ENCODE results near the gene PCARE.

Gene PCARE

DNA sequence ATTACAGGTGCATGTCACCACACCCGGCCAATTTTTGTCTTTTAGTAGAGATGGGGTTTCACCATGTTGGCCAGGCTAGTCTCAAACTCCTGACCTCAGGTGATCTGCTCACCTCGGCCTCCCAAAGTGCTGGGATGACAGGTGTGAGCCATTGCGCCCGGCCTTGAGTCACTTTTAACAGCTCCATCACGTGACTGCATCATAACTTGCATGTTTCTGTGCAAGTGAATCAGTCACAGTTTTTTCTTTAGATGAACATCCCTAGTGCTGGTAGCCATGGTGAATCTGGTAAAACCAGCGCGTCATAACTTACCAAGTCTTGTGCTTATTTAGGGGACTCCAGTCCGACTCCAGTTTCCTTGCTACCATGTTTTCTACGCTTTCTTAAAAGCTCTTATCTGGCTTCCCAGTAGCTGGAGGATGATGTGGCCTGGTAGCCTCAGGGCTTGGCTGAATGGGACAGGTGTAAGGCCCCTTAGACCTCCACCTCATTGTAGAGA is 33.1 kb downstream of the PCARE start:
- in situ Hi-C loops (cut with MboI; ENCODE audit: low sequenced_read_pairs) = no loop called here

DNA sequence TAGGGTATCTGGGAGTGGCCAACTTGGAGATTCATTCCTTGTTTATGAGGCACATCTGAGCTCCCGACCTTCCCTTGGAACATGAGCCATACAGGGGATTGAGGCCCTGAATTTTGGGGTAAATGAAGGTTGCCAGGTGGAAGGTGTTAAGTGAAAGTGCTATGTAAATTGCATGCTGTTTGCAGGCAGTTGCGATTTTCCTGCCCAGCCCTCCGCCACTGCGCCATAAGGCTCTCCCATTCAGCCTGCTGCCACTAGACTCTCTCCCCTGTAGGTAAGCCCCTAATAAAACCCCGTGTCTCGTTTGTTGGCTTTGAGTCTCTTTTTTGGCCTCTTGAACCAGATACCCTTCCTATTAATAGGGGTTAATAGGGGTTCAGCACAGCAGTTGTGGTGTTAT is 33.8 kb downstream of the PCARE start:
- in situ Hi-C loops (cut with MboI; ENCODE audit: low sequenced_read_pairs) = no loop called here

DNA sequence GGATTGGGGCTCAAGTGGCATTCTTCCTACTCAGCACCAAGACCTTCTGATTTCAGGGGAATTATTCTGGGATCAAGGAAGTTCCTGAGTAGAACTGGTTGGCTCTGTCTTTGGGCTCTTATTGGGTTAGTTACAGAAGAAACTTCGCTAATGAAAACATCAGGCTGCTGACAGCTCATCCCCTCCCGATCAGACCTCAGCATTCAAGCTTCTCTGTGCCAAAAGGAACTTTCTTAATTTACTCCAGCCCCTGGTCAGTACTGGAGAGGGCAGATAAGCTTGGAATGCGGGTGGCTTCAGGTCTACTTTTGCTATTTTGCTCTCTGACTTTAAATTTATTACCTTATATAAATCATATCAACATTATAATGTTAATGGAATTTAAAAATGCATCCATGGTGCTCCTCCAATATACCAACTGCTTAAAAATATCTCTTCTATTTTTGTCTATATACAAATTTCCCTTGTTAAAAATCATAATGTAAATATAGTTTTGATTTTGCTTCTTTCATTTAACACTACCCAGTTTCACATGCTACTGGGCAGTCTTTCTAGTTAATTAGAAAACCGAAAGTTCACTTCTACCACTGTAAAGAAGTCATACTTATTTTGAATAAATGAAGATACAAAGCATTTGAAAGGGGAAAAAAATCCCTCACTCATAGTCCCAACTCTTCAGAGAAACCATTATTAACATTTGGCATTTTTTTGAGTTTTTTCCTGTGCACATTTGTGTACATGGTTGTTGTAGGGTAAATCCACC is 34.4 kb downstream of the PCARE start:
- in situ Hi-C loops (cut with MboI; ENCODE audit: low sequenced_read_pairs) = no loop called here

DNA sequence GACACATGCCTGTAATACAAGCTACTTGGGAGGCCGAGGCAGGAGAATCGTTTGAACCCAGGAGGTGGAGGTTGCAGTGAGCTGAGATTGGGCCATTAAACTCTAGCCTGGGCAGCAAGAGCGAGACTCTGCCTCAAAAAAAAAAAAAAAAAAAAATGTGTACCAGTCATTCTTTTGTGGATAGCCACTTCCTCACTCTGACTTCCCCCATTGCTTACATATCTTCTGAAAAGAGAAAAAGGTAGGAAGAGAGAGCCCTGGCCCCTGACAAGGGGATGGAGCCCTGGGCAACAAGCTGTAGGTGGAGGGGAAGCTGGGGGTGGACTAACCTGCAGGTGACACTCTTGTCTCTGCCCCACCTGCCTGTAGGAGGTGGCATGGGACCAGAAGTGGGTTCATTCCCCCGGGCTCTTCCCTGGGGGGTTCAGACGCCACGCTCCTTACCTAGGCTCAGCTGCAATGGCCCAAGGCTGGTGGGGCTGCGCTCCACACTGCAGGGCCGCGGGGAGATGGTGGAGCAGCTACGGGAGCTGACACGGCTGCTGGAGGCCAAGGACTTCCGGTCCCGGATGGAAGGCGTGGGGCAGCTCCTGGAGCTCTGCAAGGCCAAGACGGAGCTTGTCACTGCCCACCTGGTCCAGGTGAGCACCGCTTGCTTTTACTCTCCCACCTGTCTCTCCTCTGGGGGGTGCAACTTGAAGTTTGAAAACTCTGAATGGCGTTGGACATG is 39.1 kb downstream of the PCARE start:
- in situ Hi-C loops (cut with MboI; ENCODE audit: low sequenced_read_pairs) = no loop called here

DNA sequence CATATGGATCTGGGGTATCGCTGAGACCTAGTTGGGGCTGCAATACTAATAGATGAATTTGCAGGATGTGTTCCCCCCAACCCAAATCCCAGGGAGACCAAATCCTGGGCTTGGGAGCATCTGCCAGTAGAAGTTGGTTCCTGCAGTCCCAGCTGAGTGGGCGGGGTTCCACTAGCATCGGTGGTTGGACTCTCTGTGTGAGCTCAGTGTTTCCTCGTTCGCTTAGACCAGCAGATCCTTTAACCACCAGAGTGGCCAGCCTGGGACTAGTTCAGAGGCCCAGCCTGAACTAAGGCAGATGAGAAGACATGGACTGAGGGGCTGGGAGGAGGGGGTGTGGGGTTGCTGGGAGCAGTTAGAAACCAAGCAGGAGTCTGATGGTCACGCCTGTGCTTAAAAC is 40.7 kb downstream of the PCARE start:
- in situ Hi-C loops (cut with MboI; ENCODE audit: low sequenced_read_pairs) = no loop called here

DNA sequence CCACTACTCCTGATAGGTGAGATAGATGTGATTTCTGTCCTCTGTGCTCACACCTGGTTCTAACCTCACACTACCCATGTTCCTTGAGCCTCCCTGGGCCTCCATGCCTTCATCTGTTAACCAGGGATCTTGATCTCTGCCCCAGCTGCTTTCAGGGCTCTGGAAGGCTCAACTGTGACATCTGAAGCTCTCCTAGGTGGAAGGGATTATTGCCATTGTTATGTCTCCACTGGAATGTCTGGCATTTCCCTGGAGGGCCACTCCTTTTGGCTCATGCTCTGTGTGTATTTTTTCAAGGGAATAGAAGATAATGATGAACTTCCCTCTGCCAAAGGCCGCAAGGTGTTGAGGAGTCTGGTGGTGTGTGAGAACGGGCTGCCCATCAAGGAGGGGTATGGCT is 41.2 kb downstream of the PCARE start:
- in situ Hi-C loops (cut with MboI; ENCODE audit: low sequenced_read_pairs) = no loop called here

DNA sequence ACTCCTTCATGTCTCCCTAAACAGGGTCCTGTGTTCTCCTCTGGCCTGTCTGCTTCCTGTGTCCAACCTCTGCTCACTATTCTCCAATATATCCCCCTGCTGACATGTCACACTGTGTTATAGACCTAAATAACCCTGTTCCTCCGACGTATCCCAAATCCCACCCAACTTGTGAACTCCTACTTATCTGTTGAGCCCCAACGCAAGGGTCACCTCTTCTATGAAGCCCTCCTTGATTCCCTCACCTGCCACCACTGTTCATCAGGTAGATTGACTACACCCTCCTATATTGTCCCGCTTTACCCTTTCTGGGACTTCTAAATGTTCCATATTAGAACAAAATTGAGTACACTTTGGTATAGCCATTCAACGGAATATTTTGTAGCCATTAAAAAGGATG is 42.1 kb downstream of the PCARE start:
- in situ Hi-C loops (cut with MboI; ENCODE audit: low sequenced_read_pairs) = no loop called here

DNA sequence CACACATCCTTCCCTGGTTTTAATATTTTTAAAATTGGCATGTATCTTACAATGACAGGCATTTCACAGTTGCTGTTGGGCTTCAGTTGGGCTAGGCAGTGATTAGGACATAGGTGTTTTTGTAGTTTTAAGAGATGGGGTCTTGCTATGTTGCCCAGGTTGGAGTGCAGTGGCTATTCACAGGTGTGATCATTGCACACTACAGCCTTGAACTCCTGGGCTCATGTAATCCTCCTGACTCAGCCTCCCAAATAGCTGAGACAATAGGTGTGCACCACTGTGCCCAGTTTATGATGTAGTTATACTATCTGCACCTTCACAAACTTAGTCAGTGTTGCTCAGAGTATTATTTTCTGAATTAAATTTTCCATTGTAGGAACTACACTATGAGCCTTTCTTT is 43.3 kb downstream of the PCARE start:
- in situ Hi-C loops (cut with MboI; ENCODE audit: low sequenced_read_pairs) = no loop called here

DNA sequence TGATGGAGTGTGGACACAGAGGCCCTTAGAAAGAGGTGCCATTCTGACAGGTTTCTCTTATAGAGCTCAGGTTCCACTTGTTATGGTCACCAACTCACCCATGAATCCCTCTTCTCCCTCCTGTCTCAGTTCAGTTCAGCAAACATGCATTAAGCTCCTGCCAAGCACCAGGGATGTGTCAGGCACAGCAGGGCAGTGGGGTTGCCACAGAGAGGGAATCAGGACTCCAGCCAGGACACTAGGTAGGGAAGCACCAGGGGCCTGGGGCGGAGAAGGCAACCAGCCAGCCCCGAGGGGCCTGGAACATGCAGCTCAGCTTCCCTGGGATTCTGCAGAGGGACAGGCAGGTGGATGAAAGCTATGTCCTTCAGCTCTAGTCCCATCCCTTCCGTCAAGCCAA is 48.6 kb downstream of the PCARE start:
- in situ Hi-C loops (cut with MboI; ENCODE audit: low sequenced_read_pairs) = no loop called here

DNA sequence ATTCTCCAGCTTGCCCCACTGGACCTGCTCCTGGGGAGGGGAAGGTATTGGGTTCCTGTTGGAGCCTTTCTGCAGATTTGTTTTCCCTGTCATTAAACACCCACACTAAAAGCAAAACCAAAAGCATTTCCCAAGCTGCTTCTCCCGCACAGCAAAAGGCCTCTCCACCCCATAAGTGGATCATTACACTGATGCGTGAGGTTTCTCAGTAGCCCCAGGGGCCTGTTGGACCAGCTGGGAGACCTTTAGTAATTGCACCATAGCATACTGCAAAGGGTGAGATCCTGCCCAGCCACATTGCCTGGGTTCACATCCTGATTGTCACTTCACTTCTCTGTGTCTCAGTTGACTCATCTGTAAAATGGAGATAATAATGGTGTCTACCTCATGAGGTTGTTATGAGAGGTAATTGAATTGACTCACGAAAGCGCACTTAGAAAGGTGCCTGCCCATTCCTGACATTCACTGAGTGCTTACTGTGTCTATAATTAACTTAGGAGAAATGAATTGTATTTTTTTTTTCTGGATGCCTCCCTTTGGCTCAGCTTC is 49.4 kb downstream of the PCARE start:
- in situ Hi-C loops (cut with MboI; ENCODE audit: low sequenced_read_pairs) = no loop called here

DNA sequence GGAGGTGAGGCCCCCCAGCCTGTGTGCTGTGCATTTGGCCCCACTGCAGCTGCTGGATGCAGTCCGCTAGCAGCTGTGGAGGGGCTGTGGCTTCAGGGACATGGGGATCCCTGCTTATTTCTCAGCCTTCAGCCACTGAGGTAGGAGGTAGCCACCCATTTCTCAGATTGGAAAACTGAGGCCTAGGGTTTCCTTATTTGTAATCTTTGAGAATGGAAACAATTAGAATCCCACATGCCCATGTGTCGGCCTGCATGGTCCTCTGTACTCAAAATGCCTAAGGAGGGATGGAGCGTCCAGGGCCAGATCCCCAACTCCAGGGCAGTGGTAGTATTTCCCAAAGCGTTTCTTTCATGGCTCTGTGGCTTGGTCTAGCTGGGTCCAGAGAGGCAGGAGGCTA is 51.1 kb downstream of the PCARE start:
- in situ Hi-C loops (cut with MboI; ENCODE audit: low sequenced_read_pairs) = no loop called here

DNA sequence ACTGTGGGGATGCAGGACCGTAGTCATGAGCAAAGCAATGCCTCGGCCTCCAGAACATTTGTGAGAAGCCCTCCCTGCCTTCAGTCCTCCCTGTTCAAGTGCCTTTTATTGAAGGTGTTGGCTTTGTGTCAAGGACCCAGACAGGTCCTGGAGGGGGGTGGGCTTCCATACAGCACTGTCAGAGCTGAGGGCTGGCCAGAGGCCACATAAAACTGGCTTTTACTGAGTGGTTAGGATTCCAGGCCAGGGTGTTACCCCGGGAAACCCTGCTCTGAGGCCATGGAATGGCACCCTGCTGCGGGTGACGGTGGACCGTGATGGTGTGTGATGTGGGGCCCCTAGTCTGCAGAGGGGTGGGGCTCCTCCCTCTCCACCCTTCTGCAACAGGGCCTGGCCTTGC is 51.6 kb downstream of the PCARE start:
- in situ Hi-C loops (cut with MboI; ENCODE audit: low sequenced_read_pairs) = no loop called here

DNA sequence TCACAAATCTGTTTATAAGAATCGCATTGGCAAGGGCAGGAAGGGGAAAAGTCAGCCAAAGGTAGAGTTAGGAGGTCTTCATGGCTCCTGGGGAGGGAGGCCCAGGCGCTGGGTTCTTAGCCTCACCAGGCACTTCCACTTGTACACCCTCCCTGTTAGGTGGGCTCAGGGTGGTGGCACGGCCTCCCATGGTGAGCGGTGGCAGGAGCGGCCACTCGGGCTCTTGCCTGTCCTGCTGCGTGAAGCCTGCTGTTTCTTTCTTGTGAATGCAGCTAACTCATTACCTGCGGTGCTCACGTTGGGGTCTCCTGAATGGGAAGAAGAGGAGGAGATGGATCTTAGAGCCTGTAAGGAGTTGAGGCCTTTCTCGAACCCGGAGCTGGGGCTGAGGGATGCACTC is 52.4 kb downstream of the PCARE start:
- in situ Hi-C loops (cut with MboI; ENCODE audit: low sequenced_read_pairs) = no loop called here

DNA sequence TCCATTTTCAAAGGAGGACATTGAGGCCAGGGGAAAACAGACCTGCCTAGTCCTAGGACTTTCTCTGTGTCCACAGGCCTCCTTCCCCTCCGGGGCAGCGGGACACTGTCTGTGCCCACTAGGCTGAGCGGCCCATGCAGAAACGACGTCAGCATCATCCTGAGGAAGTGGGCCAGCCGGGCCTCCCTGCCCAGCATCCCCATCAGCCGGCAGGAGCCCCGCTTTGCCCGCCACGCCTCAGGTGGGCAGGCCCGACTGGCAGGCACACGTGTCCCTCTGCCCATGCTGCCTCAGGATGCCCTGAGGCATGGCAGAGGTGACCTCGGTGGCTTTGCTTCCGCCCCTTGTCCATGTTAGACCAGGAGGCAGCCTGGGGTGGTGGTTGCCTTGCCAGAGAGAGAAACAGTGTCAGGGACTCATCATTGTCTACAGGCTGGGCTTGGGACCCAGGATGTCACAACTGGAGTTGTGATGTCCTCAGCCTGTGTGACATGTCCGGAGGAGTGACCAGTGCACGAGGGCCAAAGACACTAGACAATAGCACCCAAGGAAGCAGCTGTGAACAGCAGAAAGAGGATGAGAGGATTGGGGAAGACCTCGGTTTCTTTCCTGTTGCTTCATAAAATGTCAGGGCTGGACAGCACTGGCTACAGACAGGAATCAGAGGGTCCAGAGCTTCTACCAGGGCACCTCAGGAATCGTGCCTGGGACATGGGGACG is 56.4 kb downstream of the PCARE start:
- in situ Hi-C loops (cut with MboI; ENCODE audit: low sequenced_read_pairs) = no loop called here

DNA sequence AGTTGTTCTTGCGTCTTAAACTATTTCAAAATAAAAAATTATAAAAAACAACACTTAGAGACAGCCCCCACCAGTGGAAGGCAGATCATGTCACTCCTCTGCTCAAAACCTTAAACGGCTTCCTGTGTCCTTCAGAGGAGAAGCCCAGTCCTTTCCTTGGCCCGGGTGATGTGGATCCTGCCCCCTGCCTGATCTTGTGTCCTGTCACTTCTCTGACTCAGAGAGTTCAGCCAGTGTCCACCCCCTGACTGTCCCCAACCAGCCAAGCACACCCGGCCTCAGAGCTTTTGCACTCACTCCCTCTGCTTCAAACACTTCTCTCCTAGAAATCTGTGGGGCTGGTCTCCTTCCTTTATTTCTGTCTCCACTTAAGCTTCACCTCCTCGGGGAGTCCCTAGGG is 57.8 kb downstream of the PCARE start:
- in situ Hi-C loops (cut with MboI; ENCODE audit: low sequenced_read_pairs) = no loop called here

DNA sequence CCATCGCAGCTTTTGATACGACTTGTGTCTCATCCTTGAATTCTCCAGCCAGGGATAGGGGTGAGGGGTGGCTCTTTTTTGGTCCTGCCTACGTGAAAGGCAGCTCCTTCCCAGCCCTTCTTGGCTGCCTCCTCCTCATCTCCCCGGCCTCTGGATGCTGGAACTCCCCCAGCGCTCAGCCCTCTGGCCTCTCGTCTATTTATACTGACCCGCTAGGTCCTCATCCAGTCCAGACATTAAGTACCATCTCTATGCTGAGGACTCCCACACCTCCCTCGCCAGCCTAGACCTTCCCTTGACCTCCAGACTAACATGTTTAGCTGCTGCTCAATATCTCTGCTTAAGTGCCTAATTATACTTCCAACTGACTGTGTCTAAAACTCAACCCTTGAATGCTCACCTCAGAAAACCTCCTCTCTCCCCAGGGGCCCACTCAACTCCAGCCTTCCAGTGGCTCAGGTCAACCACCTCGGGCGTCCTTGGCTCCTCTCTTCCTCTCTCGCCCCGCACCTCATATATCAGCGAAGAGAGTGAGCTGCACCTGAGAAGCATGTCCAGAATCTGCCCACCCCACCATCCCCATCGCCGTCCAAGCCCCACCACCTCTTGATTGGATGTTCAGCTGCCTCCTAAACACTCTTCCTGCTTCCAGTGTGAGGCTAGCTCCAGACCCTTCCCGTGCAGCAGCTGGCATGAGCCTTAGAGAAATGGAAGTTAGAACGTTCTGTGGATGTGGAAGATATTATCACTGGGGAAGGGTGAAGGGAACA is 58.4 kb downstream of the PCARE start:
- in situ Hi-C loops (cut with MboI; ENCODE audit: low sequenced_read_pairs) = no loop called here

DNA sequence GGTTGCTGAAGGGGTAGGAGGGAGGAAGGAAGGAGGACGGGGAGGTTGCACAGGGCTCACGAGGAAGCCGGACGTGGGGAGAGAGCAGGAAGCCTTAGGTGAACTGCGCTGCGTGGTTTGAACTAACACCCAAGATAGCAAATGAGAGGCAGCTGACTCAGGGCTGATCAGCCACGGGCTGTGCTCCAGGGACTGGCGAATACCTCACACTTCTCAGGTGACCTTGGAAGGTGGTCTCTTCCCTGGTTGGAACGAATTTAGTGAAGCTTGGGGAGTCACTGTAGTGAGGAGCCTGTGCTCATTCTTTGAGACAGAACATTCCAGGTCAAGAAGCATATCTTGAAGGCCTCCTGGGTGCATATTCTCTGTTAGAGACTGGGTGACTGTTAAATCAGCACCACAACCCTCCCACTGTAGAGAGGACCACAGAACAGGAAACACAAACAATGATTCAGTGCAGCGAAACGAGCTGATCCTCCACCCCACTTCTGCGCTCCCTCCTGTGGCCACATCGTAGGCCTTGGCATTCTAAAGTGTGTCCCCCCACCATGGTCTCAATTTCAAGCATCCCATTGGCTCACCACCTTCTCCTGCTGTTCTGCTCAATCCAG is 59.4 kb downstream of the PCARE start:
- in situ Hi-C loops (cut with MboI; ENCODE audit: low sequenced_read_pairs) = loop anchor here (5.0 kb wide), 1 partner anchor 53 kb away; no protein-coding TSS in a partner anchor

DNA sequence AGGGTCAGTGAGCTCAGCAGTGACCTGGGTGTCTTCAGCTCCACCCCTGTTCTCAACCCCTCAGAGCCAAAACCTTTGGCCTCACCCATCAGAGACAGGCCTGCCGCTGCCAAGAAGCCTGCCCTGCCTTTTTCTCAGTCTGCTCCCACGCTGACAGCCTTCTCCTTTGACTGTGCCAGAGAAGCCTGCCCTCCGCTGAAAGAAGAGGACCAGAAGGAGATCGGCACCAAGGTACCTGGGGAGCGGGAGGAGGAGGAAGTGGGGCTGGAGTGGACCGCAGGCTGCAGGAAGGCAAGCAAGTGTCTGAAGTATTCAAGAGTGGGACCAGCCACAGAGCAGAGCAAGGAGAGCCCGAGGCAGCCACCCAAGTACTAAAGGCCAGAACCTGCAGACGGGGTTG is 60.0 kb downstream of the PCARE start:
- in situ Hi-C loops (cut with MboI; ENCODE audit: low sequenced_read_pairs) = loop anchor here (5.0 kb wide), 1 partner anchor 52 kb away; no protein-coding TSS in a partner anchor

DNA sequence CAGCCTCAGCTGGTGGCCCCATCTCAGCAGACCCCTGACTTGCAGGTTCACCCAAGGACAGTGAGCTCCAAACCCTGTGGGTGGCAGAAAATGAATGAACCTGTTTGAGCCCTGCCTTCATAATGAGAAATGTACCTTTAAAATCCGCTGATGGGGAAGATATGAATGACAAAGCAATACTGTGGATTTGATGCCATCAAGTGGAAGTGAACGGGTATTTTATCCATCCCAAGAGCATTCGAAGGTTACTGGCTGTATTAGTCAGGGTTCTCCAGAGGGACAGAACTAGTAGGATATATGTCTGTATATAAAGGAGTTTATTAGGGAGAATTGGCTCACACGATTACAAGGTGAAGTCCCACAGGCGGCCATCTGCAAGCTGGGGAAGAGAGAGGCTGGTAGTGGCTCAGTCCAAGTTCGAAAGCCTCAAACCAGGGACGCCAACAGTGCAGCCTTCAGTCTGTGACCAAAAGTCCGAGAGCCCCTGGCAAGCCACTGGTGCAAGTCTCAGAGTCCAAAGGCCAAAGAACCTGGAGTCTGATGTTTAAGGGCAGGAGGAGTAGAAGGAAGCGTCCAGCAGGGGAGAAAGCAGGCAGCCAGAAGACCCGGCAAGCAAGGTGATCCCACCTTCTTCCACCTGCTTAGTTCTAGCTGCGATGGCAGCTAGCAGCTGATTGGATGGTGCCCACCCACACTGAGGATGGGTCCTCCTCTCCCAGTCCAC is 61.1 kb downstream of the PCARE start:
- in situ Hi-C loops (cut with MboI; ENCODE audit: low sequenced_read_pairs) = loop anchor here (5.0 kb wide), 1 partner anchor 51 kb away; no protein-coding TSS in a partner anchor

All from HL-60/S4 (cell line).